IMR-90 (cell line): Measurements from ENCODE around the gene HNRNPA3. TPM values are rescaled to one million over a fixed set of nuclear protein-coding genes. Genes with fewer than 3 reads are reported as not detected.

Source experiments
- ATAC-seq: fragments of 200-7000 bp; cut with Tn5 transposase; 2 replicates; pipeline ENCODE4 v1.9.1; 2020; ENCODE audit warnings: low read depth, mild to moderate bottlenecking, moderate library complexity
- BruUV-seq: library from RNA; stranded (reverse); fragments of 400-500 nt; replicated peaks from 2 replicates; lab custom pipeline; 2021; lab: Mats Ljungman, UMichigan
- CTCF ChIA-PET: fragments of 300-600 bp; formaldehyde crosslinking; extraction: SDS; loops from one replicate; lab custom pipeline; 2021; ENCODE audit warnings: antibody characterized with exemption; lab: Yijun Ruan, JAX
- POLR2A ChIA-PET: fragments of 300-600 bp; sonication (Branson Sonifier 250); formaldehyde crosslinking; loops from one replicate; lab custom pipeline; 2022; ENCODE audit warnings: antibody characterized with exemption; ENCODE audit not compliant: unreplicated experiment; lab: Charles Lee
- DNase-seq: peaks from one replicate; pipeline ENCODE4 v3.0.0; 2013
- H2AFZ ChIP-seq: replicated peaks from 2 replicates; pipeline ENCODE3; 2013; ENCODE audit warnings: low read length, mild to moderate bottlenecking; ENCODE audit not compliant: poor library complexity
- H2AK5ac ChIP-seq: 2 replicates; pipeline ENCODE4 v1.6.1; 2013; ENCODE audit warnings: low read depth, low read length, inconsistent platforms
- H2AK9ac ChIP-seq: replicated peaks from 2 replicates; pipeline ENCODE3; 2013; ENCODE audit warnings: mild to moderate bottlenecking, low read depth, low read length, moderate library complexity; ENCODE audit not compliant: poor library complexity
- H2BK120ac ChIP-seq: 2 replicates; pipeline ENCODE4 v1.6.1; 2013; ENCODE audit warnings: low read depth, low read length, inconsistent platforms
- H2BK15ac ChIP-seq: 3 replicates; pipeline ENCODE4 v1.6.1; 2013; ENCODE audit warnings: low read depth, low read length, inconsistent platforms
- H2BK20ac ChIP-seq: 2 replicates; pipeline ENCODE4 v1.6.1; 2013; ENCODE audit warnings: low read depth, mild to moderate bottlenecking, inconsistent platforms, low read length, moderate library complexity
- H2BK5ac ChIP-seq: 2 replicates; pipeline ENCODE4 v1.6.1; 2013; ENCODE audit warnings: mild to moderate bottlenecking, low read depth, low read length, inconsistent platforms; ENCODE audit not compliant: poor library complexity, severe bottlenecking
- H3K14ac ChIP-seq: replicated peaks from 2 replicates; pipeline ENCODE4 v1.6.1; 2013; ENCODE audit warnings: low read depth, low read length, inconsistent platforms
- H3K18ac ChIP-seq: 2 replicates; pipeline ENCODE4 v1.6.1; 2013; ENCODE audit warnings: low read depth, low read length, control low read depth
- H3K23ac ChIP-seq: 2 replicates; pipeline ENCODE4 v1.6.1; 2013; ENCODE audit warnings: low read depth, low read length, inconsistent platforms
- H3K27ac ChIP-seq: 2 replicates; pipeline ENCODE4 v1.5.1; 2013; ENCODE audit warnings: mild to moderate bottlenecking, control low read depth, low read length; ENCODE audit not compliant: insufficient read depth
- H3K27me3 ChIP-seq: 2 replicates; pipeline ENCODE4 v1.6.1; 2013; ENCODE audit warnings: low read length; ENCODE audit not compliant: control insufficient read depth, insufficient read depth
- H3K36me3 ChIP-seq: 2 replicates; pipeline ENCODE4 v1.6.1; 2013; ENCODE audit warnings: low read length, mixed read lengths; ENCODE audit not compliant: control insufficient read depth, insufficient read depth
- H3K4ac ChIP-seq: 2 replicates; pipeline ENCODE4 v1.6.1; 2013; ENCODE audit warnings: low read depth, low read length, inconsistent platforms
- H3K4me1 ChIP-seq: 2 replicates; pipeline ENCODE4 v1.6.1; 2013; ENCODE audit warnings: low read length, mixed read lengths; ENCODE audit not compliant: control insufficient read depth, insufficient read depth
- H3K4me2 ChIP-seq: 2 replicates; pipeline ENCODE4 v1.6.1; 2013; ENCODE audit warnings: low read depth, mild to moderate bottlenecking, control low read depth, low read length, moderate library complexity
- H3K4me3 ChIP-seq: 2 replicates; pipeline ENCODE4 v1.5.1; 2013; ENCODE audit warnings: low read depth, mild to moderate bottlenecking, control low read depth, low read length, moderate library complexity; ENCODE audit not compliant: insufficient read depth
- H3K56ac ChIP-seq: 2 replicates; pipeline ENCODE4 v1.6.1; 2013; ENCODE audit warnings: low read length, inconsistent platforms; ENCODE audit not compliant: insufficient read depth; ENCODE audit errors: extremely low read depth
- H3K79me1 ChIP-seq, 2 experiments: 2 replicates each; pipeline ENCODE4 v1.6.1; 2013; ENCODE audit warnings: low read length in 2 of 2, inconsistent platforms in 1 of 2, low read depth in 1 of 2
- H3K9ac ChIP-seq: 2 replicates; pipeline ENCODE4 v1.6.1; 2013; ENCODE audit warnings: low read depth, low read length, control low read depth
- H3K9me1 ChIP-seq: 2 replicates; pipeline ENCODE4 v1.6.1; 2013; ENCODE audit warnings: low read length, inconsistent platforms; ENCODE audit not compliant: insufficient read depth
- H3K9me3 ChIP-seq: 2 replicates; pipeline ENCODE4 v1.6.1; 2013; ENCODE audit warnings: low read length; ENCODE audit not compliant: control insufficient read depth, insufficient read depth
- H4K20me1 ChIP-seq: 2 replicates; pipeline ENCODE4 v1.6.1; 2013; ENCODE audit warnings: low read length, inconsistent platforms; ENCODE audit not compliant: insufficient read depth
- H4K5ac ChIP-seq: 2 replicates; pipeline ENCODE4 v1.6.1; 2013; ENCODE audit warnings: mild to moderate bottlenecking, low read depth, low read length, control low read depth
- H4K8ac ChIP-seq, 2 experiments: 2 replicates each; pipeline ENCODE4 v1.6.1; 2013; ENCODE audit warnings: low read depth in 2 of 2, low read length in 2 of 2, control low read depth in 1 of 2, inconsistent platforms in 1 of 2
- H4K91ac ChIP-seq: 2 replicates; pipeline ENCODE4 v1.6.1; 2013; ENCODE audit warnings: low read depth, low read length, inconsistent platforms; ENCODE audit not compliant: insufficient read depth
- BHLHE40 ChIP-seq: fragments of 150-350 bp; IDR thresholded peaks from 2 replicates; pipeline ENCODE4 v1.6.1; 2016; ENCODE audit warnings: mild to moderate bottlenecking, low read depth, low read length
- CEBPB ChIP-seq: IDR thresholded peaks from 2 replicates; pipeline ENCODE4 v1.6.1; 2012; ENCODE audit warnings: low read depth, low read length, improper control_type of control experiment
- CHD1 ChIP-seq: IDR thresholded peaks from 2 replicates; pipeline ENCODE4 v1.6.1; 2012; ENCODE audit warnings: low read depth, low read length, improper control_type of control experiment
- CTCF ChIP-seq: conservative IDR thresholded peaks from 2 replicates; pipeline ENCODE4 v1.5.1; 2012; ENCODE audit warnings: mild to moderate bottlenecking, low read depth, low read length, improper control_type of control experiment
- FOS ChIP-seq: fragments of 150-350 bp; IDR thresholded peaks from 2 replicates; pipeline ENCODE4 v1.6.1; 2016; ENCODE audit warnings: low read depth, low read length
- MAFK ChIP-seq: IDR thresholded peaks from 2 replicates; pipeline ENCODE4 v1.6.1; 2012; ENCODE audit warnings: low read depth, low read length, improper control_type of control experiment
- MAZ ChIP-seq: IDR thresholded peaks from 2 replicates; pipeline ENCODE4 v1.6.1; 2012; ENCODE audit warnings: low read depth, mild to moderate bottlenecking, low read length, improper control_type of control experiment, moderate library complexity, borderline replicate concordance
- MXI1 ChIP-seq: IDR thresholded peaks from 2 replicates; pipeline ENCODE4 v1.6.1; 2012; ENCODE audit warnings: low read depth, mild to moderate bottlenecking, low read length, moderate library complexity, borderline replicate concordance
- NFE2L2 ChIP-seq: fragments of 150-350 bp; IDR thresholded peaks from 2 replicates; pipeline ENCODE4 v1.6.1; 2016; ENCODE audit warnings: low read depth, mild to moderate bottlenecking, low read length
- POLR2A ChIP-seq: IDR thresholded peaks from 2 replicates; pipeline ENCODE4 v1.6.1; 2012; ENCODE audit warnings: mild to moderate bottlenecking, low read depth, low read length
- RAD21 ChIP-seq: IDR thresholded peaks from 2 replicates; pipeline ENCODE4 v1.6.1; 2012; ENCODE audit warnings: low read length, improper control_type of control experiment
- RCOR1 ChIP-seq: IDR thresholded peaks from 2 replicates; pipeline ENCODE4 v1.6.1; 2012; ENCODE audit warnings: mild to moderate bottlenecking, low read length, improper control_type of control experiment; ENCODE audit not compliant: insufficient replicate concordance
- RFX5 ChIP-seq: IDR thresholded peaks from 2 replicates; pipeline ENCODE4 v1.8.0; 2012; ENCODE audit warnings: low read depth, mild to moderate bottlenecking, low read length, moderate library complexity
- SMC3 ChIP-seq: fragments of 150-350 bp; IDR thresholded peaks from 2 replicates; pipeline ENCODE4 v1.6.1; 2016; ENCODE audit warnings: low read depth, mild to moderate bottlenecking, antibody characterized with exemption, low read length, moderate library complexity
- USF2 ChIP-seq: fragments of 150-350 bp; IDR thresholded peaks from 2 replicates; pipeline ENCODE4 v1.6.1; 2017; ENCODE audit warnings: mild to moderate bottlenecking, antibody characterized with exemption, low read length, low read depth
- WGBS, 2 experiments: methylation state at CpG; one replicate each; pipeline versions ENCODE4 v1.1.5 to v1.1.7; 2013; ENCODE audit warnings: missing lambda C conversion rate in 2 of 2; ENCODE audit not compliant: insufficient read length in 1 of 2; ENCODE audit errors: extremely low coverage in 2 of 2; 5-methylcytosine and 5-hydroxymethylcytosine counted together
- dilution Hi-C: fragments of 300-500 bp; cut with HindIII; formaldehyde crosslinking; loops from one replicate; pipeline ENCODE4 v1.14.3; 2018; ENCODE audit warnings: low sequenced_read_pairs; ENCODE audit not compliant: unreplicated experiment
- in situ Hi-C: fragments of 300-500 bp; cut with MboI; formaldehyde crosslinking; loops from 3 replicates; pipeline ENCODE4 v1.14.3; 2019; ENCODE audit warnings: low sequenced_read_pairs, inconsistent platforms, mixed read lengths
- intact Hi-C: fragments of 100-400 bp; cut with micrococcal nuclease; formaldehyde crosslinking; loops from 2 replicates; pipeline ENCODE4 v1.10.0; 2022
- polyA plus RNA-seq, 3 experiments: library from polyadenylated mRNA; depleted of rRNA; stranded (reverse); fragments of >200 nt; gene quantifications; 2 replicates each; pipeline ENCODE4 v1.2.3, GENCODE V29; 2012; ENCODE audit warnings: low replicate concordance in 1 of 3
- total RNA-seq: library from RNA; depleted of rRNA; stranded (reverse); fragments of >200 nt; gene quantifications from 2 replicates; pipeline ENCODE4 v1.2.3, GENCODE V29; 2012
- TF ChIP-seq, protein P1 (sequence below): fragments of 150-350 bp; IDR thresholded peaks from 2 replicates; pipeline ENCODE4 v1.6.1; 2016; ENCODE audit warnings: low read depth, mild to moderate bottlenecking, low read length, moderate library complexity, borderline replicate concordance

Gene HNRNPA3
- total and polyA plus RNA-seq, 2 of the 4 experiments (the other 2 are of a cell fraction) = 18.6 to 111 TPM

- Histone ChIP-seq H4K20me1 (peaks cover 29% of the 10 kb centered on the region), H4K91ac (peak overlapping the region; percentile 52; the same call in 1 of the 2 replicates), H2AK9ac (no peak overlapping the region), H3K4me2 (peak overlapping the region; percentile 97), H2AFZ (no peak overlapping the region), H2BK120ac (no peak overlapping the region), H3K27me3 (no peaks in the 10 kb centered on the region), H3K23ac (peak overlapping the region; percentile 94), H3K9me1 (no peaks in the 10 kb centered on the region), H3K36me3 (peaks cover 8% of the 10 kb centered on the region), H3K9ac (peak overlapping the region; percentile 94; the same call in 1 of the 2 replicates), H4K5ac (peak overlapping the region; percentile 95; the same call in 1 of the 2 replicates), H3K4me3 (no peak overlapping the region), H3K27ac (peak overlapping the region; percentile 77; the same call in 1 of the 2 replicates), H3K56ac (no peak overlapping the region), H4K8ac (peak overlapping the region; percentile 96 to 97), H3K9me3 (no peaks in the 10 kb centered on the region), H2BK15ac (no peak overlapping the region; the same call in 2 of the 3 replicates), H2BK20ac (no peak overlapping the region), H3K4me1 (no peaks in the 10 kb centered on the region; the same call in 1 of the 2 replicates), H3K18ac (no peak overlapping the region), H2BK5ac (peak overlapping the region; percentile 86), H3K4ac (peak overlapping the region; percentile 95; the same call in 1 of the 2 replicates), H3K79me1 (peaks cover 7 to 16% of the 10 kb centered on the region in 2 experiments), H3K14ac (peak overlapping the region; percentile 46), H2AK5ac (no peak overlapping the region; the same call in 1 of the 2 replicates)
- no peak for DNase-seq
- no peak for ATAC-seq
- TF ChIP-seq CHD1 = no peak
- TF ChIP-seq MAFK = no peak
- no peak for TF ChIP-seq MXI1
- no peak for TF ChIP-seq CTCF
- TF ChIP-seq RAD21 = no peak
- no peak for TF ChIP-seq POLR2A
- TF ChIP-seq FOS = no peak
- no peak for TF ChIP-seq NFE2L2
- no peak for TF ChIP-seq RFX5
- TF ChIP-seq CEBPB = no peak
- no peak for TF ChIP-seq SMC3
- no peak for TF ChIP-seq USF2
- no peak for TF ChIP-seq RCOR1
- TF ChIP-seq BHLHE40 = no peak
- no peak for TF ChIP-seq MAZ
- TF ChIP-seq, protein P1, sequence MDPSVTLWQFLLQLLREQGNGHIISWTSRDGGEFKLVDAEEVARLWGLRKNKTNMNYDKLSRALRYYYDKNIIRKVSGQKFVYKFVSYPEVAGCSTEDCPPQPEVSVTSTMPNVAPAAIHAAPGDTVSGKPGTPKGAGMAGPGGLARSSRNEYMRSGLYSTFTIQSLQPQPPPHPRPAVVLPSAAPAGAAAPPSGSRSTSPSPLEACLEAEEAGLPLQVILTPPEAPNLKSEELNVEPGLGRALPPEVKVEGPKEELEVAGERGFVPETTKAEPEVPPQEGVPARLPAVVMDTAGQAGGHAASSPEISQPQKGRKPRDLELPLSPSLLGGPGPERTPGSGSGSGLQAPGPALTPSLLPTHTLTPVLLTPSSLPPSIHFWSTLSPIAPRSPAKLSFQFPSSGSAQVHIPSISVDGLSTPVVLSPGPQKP = no peak
- intact Hi-C loops (no loop called here), dilution Hi-C loops (no loop called here), in situ Hi-C loops (no loop called here)
- CTCF ChIA-PET = no interaction called here
- no TSS peak for BruUV-seq
- WGBS, 2 experiments = no CpG with 5 or more reads among the region's 7 CpGs
- POLR2A ChIA-PET = interaction anchor here (0.6 to 1.5 kb wide), 2 partner anchors 14 to 54 kb away, joined by 3 to 5 read pairs; no protein-coding TSS in a partner anchor
These were observed 1.4 kb upstream of the HNRNPA3 start for GRCh38 chr2:177211169-177211568.
